HFFc6 (cell line): ENCODE results near the gene SMPD3. TPM values are rescaled to one million over a fixed set of nuclear protein-coding genes. Genes with fewer than 3 reads are reported as not detected.
"Not testable (repeated sequence)": the region's sequence is repeated elsewhere in the genome, so short reads cannot be mapped to it uniquely, and the experiment has no call there.

Experiments
- DNase-seq: peaks from one replicate; pipeline ENCODE4 v3.0.0-alpha.2; 2018
- H3K27ac Mint-ChIP-seq: 2 replicates; pipeline ENCODE4 v1.8.0; 2020; ENCODE audit warnings: mild to moderate bottlenecking, mixed read lengths
- H3K27me3 Mint-ChIP-seq: 2 replicates; pipeline ENCODE4 v1.8.0; 2021; ENCODE audit warnings: mild to moderate bottlenecking, moderate library complexity, mixed read lengths; ENCODE audit not compliant: insufficient read depth
- H3K36me3 Mint-ChIP-seq: 2 replicates; pipeline ENCODE4 v1.8.0; 2021; ENCODE audit warnings: low read depth, mixed read lengths
- H3K4me1 Mint-ChIP-seq: 2 replicates; pipeline ENCODE4 v1.8.0; 2020; ENCODE audit warnings: low read depth, mixed read lengths
- H3K4me3 Mint-ChIP-seq: 2 replicates; pipeline ENCODE4 v1.8.0; 2020; ENCODE audit warnings: mild to moderate bottlenecking, moderate library complexity, mixed read lengths
- H3K9me3 Mint-ChIP-seq: 2 replicates; pipeline ENCODE4 v1.8.0; 2020; ENCODE audit warnings: mild to moderate bottlenecking, mixed read lengths
- CTCF ChIP-seq: fragments of 200-600 bp; sonication (generic); IDR thresholded peaks from 2 replicates; pipeline ENCODE4 v1.5.0; 2021; ENCODE audit warnings: antibody characterized with exemption, mild to moderate bottlenecking
- long read RNA-seq: library from polyadenylated mRNA; unstranded; transcript quantifications from one replicate; pipeline ENCODE4 v2.0.0, GENCODE V29; 2019
- total RNA-seq, 6 experiments: library from RNA; stranded (reverse); fragmentation: NEBNext Ultra II Directional; extraction: Animal tissue kit (Norgen Biotek cat#: 25700); gene quantifications; 2 replicates in 1 of 6; 3 replicates in 5 of 6; pipeline ENCODE4 v1.2.3, GENCODE V29; 2021

SMPD3 gene
- total RNA-seq: under 1 TPM; 0.05 to 0.73 (median 0.30) TPM
- long read RNA-seq: 0 reads

- Mint-ChIP-seq H3K36me3 (no peaks in the 10 kb centered on the region; the same call in 1 of the 2 replicates), H3K9me3 (peaks cover 3% of the 10 kb centered on the region; the same call in 1 of the 2 replicates), H3K27me3 (peaks cover 12% of the 10 kb centered on the region), H3K4me1 (peaks cover 12% of the 10 kb centered on the region), H3K27ac (peak within 1 kb of the TSS; percentile 55; the same call in 1 of the 2 replicates), H3K4me3 (peak within 1 kb of the TSS; percentile 89)
- peak; percentile 99 for DNase-seq
- peak; percentile 37 for TF ChIP-seq CTCF
These were observed at the start of gene SMPD3 for GRCh38 chr16:68448360-68448970. Gene SMPD3, minus strand, starts transcription at chr16:68448508. Its CDS starts 76,327 bp downstream, at chr16:68372181.

GRCh38 chr16:68496689-68497088 lies 48.4 kb upstream of the SMPD3 start:
- no peak for TF ChIP-seq CTCF
- DNase-seq: no peak
- H3K9me3 Mint-ChIP-seq: peaks cover 11% of the 10 kb centered on the region
- peaks cover 14% of the 10 kb centered on the region for H3K27me3 Mint-ChIP-seq
- H3K36me3 Mint-ChIP-seq: peaks cover 12% of the 10 kb centered on the region; the same call in 1 of the 2 replicates
- no peak overlapping the region for H3K4me3 Mint-ChIP-seq
- no peak overlapping the region for H3K27ac Mint-ChIP-seq
- H3K4me1 Mint-ChIP-seq: peaks cover 21% of the 10 kb centered on the region

- Mint-ChIP-seq H3K9me3 (peaks cover 11% of the 10 kb centered on the region), H3K4me1 (peaks cover 32% of the 10 kb centered on the region), H3K36me3 (peaks cover 12% of the 10 kb centered on the region; the same call in 1 of the 2 replicates)
- not testable (repeated sequence) for H3K27me3 Mint-ChIP-seq, H3K4me3 Mint-ChIP-seq, DNase-seq, H3K27ac Mint-ChIP-seq
These were observed 46.0 kb upstream of the SMPD3 start for GRCh38 chr16:68494261-68494660.

GRCh38 chr16:68493412-68494070 lies 45.2 kb upstream of the SMPD3 start:
- H3K4me1 Mint-ChIP-seq: peaks cover 27% of the 10 kb centered on the region
- no peak for DNase-seq
- H3K9me3 Mint-ChIP-seq: peaks cover 11% of the 10 kb centered on the region
- no peak for TF ChIP-seq CTCF
- no peak overlapping the region for H3K4me3 Mint-ChIP-seq
- peaks cover 7% of the 10 kb centered on the region for H3K27me3 Mint-ChIP-seq
- H3K27ac Mint-ChIP-seq: no peak overlapping the region
- peaks cover 12% of the 10 kb centered on the region; the same call in 1 of the 2 replicates for H3K36me3 Mint-ChIP-seq

- Mint-ChIP-seq H3K27ac (no peak overlapping the region), H3K4me3 (no peak overlapping the region), H3K4me1 (peaks cover 27% of the 10 kb centered on the region), H3K9me3 (peaks cover 11% of the 10 kb centered on the region), H3K27me3 (peaks cover 11% of the 10 kb centered on the region), H3K36me3 (peaks cover 12% of the 10 kb centered on the region; the same call in 1 of the 2 replicates)
- no peak for DNase-seq
- no peak for TF ChIP-seq CTCF
These were observed 44.5 kb upstream of the SMPD3 start for GRCh38 chr16:68492543-68493411.
